ENCODE measurements around the gene SRCIN1. TPM values are rescaled to one million over a fixed set of nuclear protein-coding genes. Genes with fewer than 3 reads are reported as not detected.

SRCIN1 gene
- total and polyA plus RNA-seq, 2 donors (not counting 1 experiment from before 2014, with no cell fraction given) = 0.44 to 1.1 TPM

DNA sequence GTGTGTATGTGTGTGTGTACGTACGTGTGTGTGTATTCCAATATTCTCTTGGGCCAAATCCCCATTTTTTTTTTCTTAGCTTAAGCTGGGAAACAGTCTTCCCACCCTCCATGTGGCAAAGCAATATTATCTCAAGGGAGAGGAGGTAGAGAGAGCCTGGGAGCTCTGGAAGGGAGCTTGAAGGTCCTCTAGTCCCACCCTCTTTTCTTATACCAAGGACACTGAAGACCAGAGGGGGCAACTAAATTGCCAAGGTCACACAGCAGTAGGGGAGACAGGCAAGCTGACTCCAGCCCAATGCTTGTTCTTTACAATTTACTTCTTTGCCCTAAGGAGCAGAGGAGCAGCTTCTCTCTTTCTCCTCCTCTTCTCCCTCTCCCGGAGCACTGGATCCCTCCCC, 6.8 kb downstream of the SRCIN1 start:
- H3K27me3 Mint-ChIP-seq = peaks cover 77% of the 10 kb centered on the region
- no peak overlapping the region for H3K4me3 Mint-ChIP-seq
- Histone ChIP-seq H3K4me2 (replicated peaks; ENCODE audit: low read depth, low read length, poor library complexity, severe bottlenecking) (no peak overlapping the region), H3K9ac (ENCODE audit: low read length) (no peak overlapping the region), H3K36me3 (replicated peaks in 1 of 2; ENCODE audit: control extremely low read depth in 1 of 2, control insufficient read depth in 1 of 2, extremely low read depth in 1 of 2, insufficient read depth in 2 of 2, low read length in 1 of 2) (no peaks in the 10 kb centered on the region), H3K79me2 (ENCODE audit: control insufficient read depth, insufficient read depth, low read length) (no peaks in the 10 kb centered on the region), H3K27ac (ENCODE audit: low read length in 2 of 2) (no peak overlapping the region), H3K4me1 (ENCODE audit: control insufficient read depth in 2 of 2, insufficient read depth in 2 of 2, low read length in 2 of 2) (peaks cover 0 to 3% of the 10 kb centered on the region in 2 donors), H4K20me1 (ENCODE audit: control insufficient read depth, insufficient read depth, low read length, poor library complexity, severe bottlenecking) (no peaks in the 10 kb centered on the region), H3K4me3 (ENCODE audit: control extremely low read depth in 1 of 5, extremely low read depth in 1 of 5, insufficient read depth in 1 of 5, low read depth in 2 of 5, low read length in 4 of 5) (no peak overlapping the region), H3K27me3 (replicated peaks in 1 of 4; ENCODE audit: control extremely low read depth in 1 of 4, control insufficient read depth in 3 of 4, insufficient read depth in 4 of 4, low read length in 3 of 4) (peaks cover 0 to 92% (median 32%) of the 10 kb centered on the region in 4 experiments), H3K9me3 (ENCODE audit: control extremely low read depth in 1 of 3, control insufficient read depth in 2 of 3, insufficient read depth in 1 of 3, low read length in 2 of 3) (peaks cover 0 to 3% (median 0%) of the 10 kb centered on the region in 3 donors), H2AFZ (ENCODE audit: insufficient read depth, low read depth, low read length, poor library complexity, severe bottlenecking) (no peak overlapping the region)
- CTCF ChIA-PET = interaction anchor here (1.4 kb wide), 1 partner anchor 17 kb away, joined by 4 read pairs; no protein-coding TSS in a partner anchor
- peaks cover 5% of the 10 kb centered on the region for H3K4me1 Mint-ChIP-seq
- no peak for ATAC-seq (ENCODE audit: low read depth)
- no peak for DNase-seq
- POLR2A ChIA-PET = no interaction called here
- H3K27ac Mint-ChIP-seq = no peak overlapping the region
- intact Hi-C loops (cut with micrococcal nuclease) = no loop called here
- 40% methylated on average over 1 of the region's 3 CpGs for WGBS (ENCODE audit: insufficient coverage)
- TF ChIP-seq CTCF (IDR thresholded peaks at IDR 0.05) = no peak
- no peak for TF ChIP-seq EZH2 (IDR thresholded peaks at IDR 0.05; ENCODE audit: borderline replicate concordance, insufficient read depth, low read depth, low read length, poor library complexity, severe bottlenecking)
- H3K9me3 Mint-ChIP-seq (ENCODE audit: insufficient read depth) = no peaks in the 10 kb centered on the region

DNA sequence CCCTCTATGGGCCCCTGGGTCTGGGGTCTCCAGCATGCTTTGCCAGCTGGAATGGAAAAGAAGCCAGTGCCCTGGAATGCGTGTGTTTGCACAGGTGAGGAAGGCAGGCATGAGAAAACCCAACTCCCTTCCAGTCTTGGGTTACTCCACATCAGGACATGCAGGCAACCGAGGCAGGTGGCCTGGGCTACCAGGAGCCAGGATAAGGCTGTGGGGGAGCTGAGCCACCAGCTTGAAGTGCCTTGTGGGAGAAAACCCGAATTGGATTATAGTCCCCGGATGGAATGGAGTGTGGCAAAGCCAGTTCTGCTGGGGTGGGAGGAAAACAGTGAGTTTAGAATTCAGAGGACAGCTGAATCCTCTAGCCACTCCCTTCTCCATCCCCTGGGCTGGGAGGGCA, 7.2 kb downstream of the SRCIN1 start:
- Histone ChIP-seq H3K79me2 (ENCODE audit: control insufficient read depth, insufficient read depth, low read length) (no peaks in the 10 kb centered on the region), H3K27me3 (replicated peaks in 1 of 4; ENCODE audit: control extremely low read depth in 1 of 4, control insufficient read depth in 3 of 4, insufficient read depth in 4 of 4, low read length in 3 of 4) (peaks cover 0 to 92% (median 34%) of the 10 kb centered on the region in 4 experiments), H3K4me2 (replicated peaks; ENCODE audit: low read depth, low read length, poor library complexity, severe bottlenecking) (no peak overlapping the region), H3K9ac (ENCODE audit: low read length) (no peak overlapping the region), H3K9me3 (ENCODE audit: control extremely low read depth in 1 of 3, control insufficient read depth in 2 of 3, insufficient read depth in 1 of 3, low read length in 2 of 3) (peaks cover 0 to 3% (median 0%) of the 10 kb centered on the region in 3 donors), H3K4me3 (ENCODE audit: control extremely low read depth in 1 of 5, extremely low read depth in 1 of 5, insufficient read depth in 1 of 5, low read depth in 2 of 5, low read length in 4 of 5) (no peak overlapping the region), H2AFZ (ENCODE audit: insufficient read depth, low read depth, low read length, poor library complexity, severe bottlenecking) (no peak overlapping the region), H4K20me1 (ENCODE audit: control insufficient read depth, insufficient read depth, low read length, poor library complexity, severe bottlenecking) (no peaks in the 10 kb centered on the region), H3K27ac (ENCODE audit: low read length in 2 of 2) (no peak overlapping the region), H3K36me3 (replicated peaks in 1 of 2; ENCODE audit: control extremely low read depth in 1 of 2, control insufficient read depth in 1 of 2, extremely low read depth in 1 of 2, insufficient read depth in 2 of 2, low read length in 1 of 2) (no peaks in the 10 kb centered on the region), H3K4me1 (ENCODE audit: control insufficient read depth in 2 of 2, insufficient read depth in 2 of 2, low read length in 2 of 2) (peaks cover 0 to 3% of the 10 kb centered on the region in 2 donors)
- H3K4me3 Mint-ChIP-seq = no peak overlapping the region
- no peak for ATAC-seq (ENCODE audit: low read depth)
- no peak overlapping the region for H3K27ac Mint-ChIP-seq
- intact Hi-C loops (cut with micrococcal nuclease) = no loop called here
- DNase-seq = no peak
- H3K4me1 Mint-ChIP-seq = peaks cover 2% of the 10 kb centered on the region
- CTCF ChIA-PET = interaction anchor here (1.4 kb wide), 1 partner anchor 16 kb away, joined by 4 read pairs; no protein-coding TSS in a partner anchor
- 10% methylated on average over 2 of the region's 4 CpGs for WGBS (ENCODE audit: insufficient coverage)
- POLR2A ChIA-PET = no interaction called here
- H3K9me3 Mint-ChIP-seq (ENCODE audit: insufficient read depth) = no peaks in the 10 kb centered on the region
- peaks cover 77% of the 10 kb centered on the region for H3K27me3 Mint-ChIP-seq
- TF ChIP-seq CTCF (IDR thresholded peaks at IDR 0.05) = no peak
- TF ChIP-seq EZH2 (IDR thresholded peaks at IDR 0.05; ENCODE audit: borderline replicate concordance, insufficient read depth, low read depth, low read length, poor library complexity, severe bottlenecking) = no peak

Data from B cell (primary cell).